GM21528 (cell line): ENCODE results near the gene KIFAP3.
"Not testable (repeated sequence)": the region's sequence is repeated elsewhere in the genome, so short reads cannot be mapped to it uniquely, and the experiment has no call there.

ENCODE experiments used
- ATAC-seq: cut with Tn5 transposase; IDR thresholded peaks from one replicate; pipeline ENCODE4 v1.9.1; 2021; ENCODE audit warnings: mild to moderate bottlenecking, moderate library complexity; ENCODE audit not compliant: unreplicated experiment, low FRiP score

Gene KIFAP3

GRCh38 chr1:170074250-170075157, at the start of gene KIFAP3:
TSS of gene KIFAP3 (minus strand) at chr1:170074695. CDS start at chr1:170074467, 228 bp downstream.
- peak; percentile 99 for ATAC-seq

- ATAC-seq, result no peak
Observed at GRCh38 chr1:170122366-170122765, 47.9 kb upstream of the KIFAP3 start.

GRCh38 chr1:170114906-170115305, 40.4 kb upstream of the KIFAP3 start:
- no peak for ATAC-seq

- ATAC-seq, result not testable (repeated sequence)
Observed at GRCh38 chr1:170113140-170113539, 38.6 kb upstream of the KIFAP3 start.

- no peak for ATAC-seq
Observed at GRCh38 chr1:170097449-170097948, 23.0 kb upstream of the KIFAP3 start.

- ATAC-seq, result no peak
Observed at GRCh38 chr1:170096806-170097340, 22.4 kb upstream of the KIFAP3 start.

DNA sequence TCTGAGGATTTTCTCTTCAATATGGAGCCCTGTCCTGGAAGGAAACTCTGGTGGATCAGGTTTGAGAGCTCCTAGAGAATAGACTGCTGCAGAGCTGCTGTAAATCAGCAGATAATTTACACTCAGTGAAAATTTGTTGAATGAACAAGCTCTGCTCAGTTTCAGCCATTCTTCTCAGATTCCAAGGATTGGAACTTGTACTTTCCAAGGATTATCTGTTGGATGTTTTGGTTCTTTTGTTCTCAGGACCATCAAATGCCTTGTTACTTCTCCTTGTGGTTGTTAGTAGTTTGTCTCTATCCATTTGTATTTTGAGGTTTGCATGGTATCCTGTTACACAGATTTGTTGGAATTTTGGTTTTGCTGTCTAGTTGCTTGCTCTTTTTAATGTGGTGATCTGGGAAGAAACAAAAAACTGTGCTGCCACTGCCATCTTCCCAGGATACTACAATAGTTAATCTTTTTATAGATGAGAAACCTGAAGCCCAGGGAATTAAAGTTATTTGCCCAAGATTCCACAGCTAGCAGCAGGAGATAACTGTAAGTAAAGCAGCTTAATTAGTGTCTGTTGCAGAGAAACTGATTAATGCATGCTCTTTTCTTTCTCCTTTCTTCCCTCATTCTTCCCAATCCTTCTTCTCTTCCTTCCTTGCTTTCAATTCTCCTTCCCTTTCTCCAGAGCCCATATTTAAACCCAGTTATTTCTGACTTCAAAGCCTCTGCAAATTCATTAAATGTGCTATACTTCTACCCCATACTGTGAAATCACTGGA, 21.7 kb upstream of the KIFAP3 start:
- ATAC-seq, result no peak

DNA sequence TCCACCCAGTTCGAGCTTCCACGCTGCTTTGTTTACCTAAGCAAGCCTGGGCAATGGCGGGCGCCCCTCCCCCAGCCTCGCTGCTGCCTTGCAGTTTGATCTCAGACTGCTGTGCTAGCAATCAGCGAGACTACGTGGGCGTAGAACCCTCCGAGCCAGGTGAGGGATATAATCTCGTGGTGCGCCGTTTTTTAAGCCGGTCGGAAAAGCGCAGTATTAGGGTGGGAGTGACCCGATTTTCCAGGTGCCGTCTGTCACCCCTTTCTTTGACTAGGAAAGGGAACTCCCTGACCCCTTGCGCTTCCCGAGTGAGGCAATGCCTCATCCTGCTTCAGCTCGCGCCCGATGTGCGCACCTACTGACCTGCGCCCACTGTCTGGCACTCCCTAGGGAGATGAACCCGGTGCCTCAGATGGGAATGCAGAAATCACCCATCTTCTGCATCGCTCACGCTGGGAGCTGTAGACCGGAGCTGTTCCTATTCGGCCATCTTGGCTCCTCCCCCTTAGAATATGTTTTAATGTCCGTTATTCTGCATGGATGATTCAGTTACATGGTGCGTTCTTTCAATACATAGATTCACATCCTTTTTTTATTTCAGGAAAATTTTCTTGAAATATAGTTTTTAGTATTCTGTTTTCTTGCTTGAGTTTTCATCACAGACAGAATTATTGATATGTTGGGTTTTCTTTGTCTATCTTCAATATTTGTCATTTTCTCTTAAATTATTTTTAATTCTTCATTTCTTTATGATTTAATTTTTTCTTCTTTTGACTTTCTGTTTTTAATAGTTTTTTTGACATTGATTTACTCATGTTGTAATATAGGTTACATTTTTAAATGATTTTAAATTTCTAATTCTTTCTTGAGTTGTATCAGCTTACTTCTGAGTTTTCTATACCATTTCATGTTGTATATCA, 20.5 kb upstream of the KIFAP3 start:
- not testable (repeated sequence) for ATAC-seq

- no peak for ATAC-seq
Observed at GRCh38 chr1:170086399-170087032, 12.0 kb upstream of the KIFAP3 start.

GRCh38 chr1:170085091-170085490, 10.6 kb upstream of the KIFAP3 start:
- ATAC-seq, result no peak

DNA sequence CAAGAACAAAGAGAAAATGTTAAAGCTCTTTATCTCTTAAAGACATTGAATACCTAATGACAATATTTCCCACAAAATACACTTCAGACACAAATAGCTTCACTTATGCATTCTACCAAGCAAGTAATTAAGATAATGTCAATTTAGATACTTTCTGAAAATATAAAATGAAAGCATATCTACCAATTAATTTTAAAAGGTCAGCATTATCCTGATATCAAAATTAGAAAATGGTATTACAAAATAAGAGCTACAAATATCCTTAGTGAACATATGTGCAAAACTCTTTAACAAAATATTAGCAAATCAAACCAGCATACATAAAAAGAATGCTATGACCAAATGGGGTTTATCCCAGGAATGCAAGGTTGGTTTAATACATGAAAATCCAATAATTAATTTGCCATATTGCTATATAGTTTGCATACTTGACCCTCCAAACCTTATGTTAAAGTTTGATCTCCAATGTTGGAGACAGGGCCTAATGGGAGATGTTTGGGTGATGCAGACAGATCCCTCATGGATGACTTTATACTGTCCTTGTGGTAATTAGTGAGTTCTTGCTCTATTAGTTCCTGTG, 4.2 kb upstream of the KIFAP3 start:
- no peak for ATAC-seq

GRCh38 chr1:170077926-170078325, 3.4 kb upstream of the KIFAP3 start:
- ATAC-seq, result no peak

- ATAC-seq, result not testable (repeated sequence)
Observed at GRCh38 chr1:170076952-170077351, 2.5 kb upstream of the KIFAP3 start.

GRCh38 chr1:170076199-170076598, 1.7 kb upstream of the KIFAP3 start:
- no peak for ATAC-seq

- ATAC-seq, result no peak
Observed at GRCh38 chr1:170075186-170075585, 691 bp upstream of the KIFAP3 start.

GRCh38 chr1:170073893-170074249, 624 bp downstream of the KIFAP3 start:
- ATAC-seq, result no peak

DNA sequence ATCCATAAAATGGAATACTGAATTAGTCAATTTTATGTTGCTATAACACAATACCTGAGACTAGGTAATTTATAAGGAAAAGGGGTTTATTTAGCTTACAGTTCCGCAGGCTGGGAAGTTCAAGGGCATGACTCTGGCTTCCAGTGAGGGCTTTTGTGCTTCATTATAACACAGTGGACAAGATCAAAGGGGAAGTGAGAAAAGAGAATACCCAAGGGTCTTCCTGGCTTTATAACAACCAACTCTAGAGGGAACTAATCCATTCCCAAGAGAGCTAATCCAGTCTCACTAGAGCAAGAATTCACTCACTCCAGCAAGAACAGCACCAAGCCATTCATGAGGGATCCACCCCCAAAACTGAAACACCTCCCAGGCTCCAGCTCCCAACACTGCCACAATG, 3.1 kb downstream of the KIFAP3 start:
- ATAC-seq, result no peak

- ATAC-seq, result no peak
Observed at GRCh38 chr1:170068923-170069322, 5.6 kb downstream of the KIFAP3 start.

DNA sequence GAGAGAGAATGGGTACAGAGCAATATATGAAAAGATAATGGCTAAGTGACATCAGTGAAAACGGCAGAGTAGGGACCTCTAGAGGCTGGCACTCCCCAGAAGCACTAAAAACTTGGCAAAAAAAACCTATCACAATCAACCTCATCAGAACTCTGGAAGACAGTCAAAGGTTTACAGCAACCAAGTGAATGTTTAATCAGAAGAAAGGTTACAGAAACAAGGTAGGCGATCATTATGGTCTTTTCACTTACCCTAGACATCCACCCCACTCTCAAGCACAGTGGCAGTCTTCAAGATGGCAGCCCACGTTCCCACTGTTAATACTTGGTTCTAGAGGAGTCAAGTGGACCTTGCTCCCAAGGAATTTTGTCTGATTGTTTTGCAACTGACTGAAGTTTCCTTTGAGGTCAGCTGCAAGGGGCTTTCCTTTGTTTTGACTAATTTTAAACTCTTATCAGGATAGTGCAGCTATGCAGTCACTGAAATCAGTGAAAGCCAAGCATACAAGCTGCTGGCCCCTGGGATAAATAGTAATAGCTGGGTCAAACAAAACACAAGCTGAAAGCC, 7.2 kb downstream of the KIFAP3 start:
- no peak for ATAC-seq
